GM19397 (cell line): Measurements from ENCODE around the gene GMNC.
"Not testable (repeated sequence)": the region's sequence is repeated elsewhere in the genome, so short reads cannot be mapped to it uniquely, and the experiment has no call there.

Experiments
- ATAC-seq: cut with Tn5 transposase; IDR thresholded peaks from one replicate; pipeline ENCODE4 v1.9.1; 2021; ENCODE audit warnings: mild to moderate bottlenecking, moderate library complexity; ENCODE audit not compliant: unreplicated experiment

Gene GMNC

GRCh38 chr3:190862209-190863118 lies at the start of gene GMNC:
GMNC (minus strand) TSS chr3:190862694; CDS start chr3:190862615, 79 bp downstream.
- ATAC-seq, result peak; percentile 90

- ATAC-seq, result no peak
Measured at GRCh38 chr3:190911382-190911781, 48.9 kb upstream of the GMNC start.

GRCh38 chr3:190909908-190910307 lies 47.4 kb upstream of the GMNC start:
- ATAC-seq, result no peak

- no peak for ATAC-seq
Measured at GRCh38 chr3:190903156-190903555, 40.7 kb upstream of the GMNC start.

GRCh38 chr3:190902292-190902691 lies 39.8 kb upstream of the GMNC start:
- no peak for ATAC-seq

- ATAC-seq, result no peak
Measured at GRCh38 chr3:190892395-190892902, 30.0 kb upstream of the GMNC start.

- ATAC-seq, result peak; percentile 68
Measured at GRCh38 chr3:190886945-190887344, 24.5 kb upstream of the GMNC start.

GRCh38 chr3:190883973-190884832 lies 21.7 kb upstream of the GMNC start:
- ATAC-seq, result peak; percentile 64

GRCh38 chr3:190883141-190883540 lies 20.6 kb upstream of the GMNC start:
- ATAC-seq, result no peak

- ATAC-seq, result no peak
Measured at GRCh38 chr3:190877925-190878324, 15.4 kb upstream of the GMNC start.

- not testable (repeated sequence) for ATAC-seq
Measured at GRCh38 chr3:190876433-190876832, 13.9 kb upstream of the GMNC start.

- not testable (repeated sequence) for ATAC-seq
Measured at GRCh38 chr3:190875061-190875460, 12.6 kb upstream of the GMNC start.

GRCh38 chr3:190870127-190870526 lies 7.6 kb upstream of the GMNC start:
- ATAC-seq, result no peak

GRCh38 chr3:190867071-190867470 lies 4.6 kb upstream of the GMNC start:
- ATAC-seq, result no peak

- no peak for ATAC-seq
Measured at GRCh38 chr3:190865828-190866227, 3.3 kb upstream of the GMNC start.

- ATAC-seq, result no peak
Measured at GRCh38 chr3:190865419-190865818, 2.9 kb upstream of the GMNC start.

- no peak for ATAC-seq
Measured at GRCh38 chr3:190864002-190864401, 1.5 kb upstream of the GMNC start.

GRCh38 chr3:190863119-190863465 lies 598 bp upstream of the GMNC start:
- no peak for ATAC-seq

GRCh38 chr3:190860521-190860920 lies 2.0 kb downstream of the GMNC start:
- no peak for ATAC-seq

GRCh38 chr3:190855151-190855550 lies 7.3 kb downstream of the GMNC start:
- no peak for ATAC-seq

GRCh38 chr3:190854062-190854461 lies 8.4 kb downstream of the GMNC start:
- ATAC-seq, result no peak

- no peak for ATAC-seq
Measured at GRCh38 chr3:190853464-190853863, 9.0 kb downstream of the GMNC start.
